ENCODE data around the gene THYN1.

GRCh38 chr11:134273317-134273712 is 20.2 kb upstream of the THYN1 start:
- TF ChIP-seq, protein P1, sequence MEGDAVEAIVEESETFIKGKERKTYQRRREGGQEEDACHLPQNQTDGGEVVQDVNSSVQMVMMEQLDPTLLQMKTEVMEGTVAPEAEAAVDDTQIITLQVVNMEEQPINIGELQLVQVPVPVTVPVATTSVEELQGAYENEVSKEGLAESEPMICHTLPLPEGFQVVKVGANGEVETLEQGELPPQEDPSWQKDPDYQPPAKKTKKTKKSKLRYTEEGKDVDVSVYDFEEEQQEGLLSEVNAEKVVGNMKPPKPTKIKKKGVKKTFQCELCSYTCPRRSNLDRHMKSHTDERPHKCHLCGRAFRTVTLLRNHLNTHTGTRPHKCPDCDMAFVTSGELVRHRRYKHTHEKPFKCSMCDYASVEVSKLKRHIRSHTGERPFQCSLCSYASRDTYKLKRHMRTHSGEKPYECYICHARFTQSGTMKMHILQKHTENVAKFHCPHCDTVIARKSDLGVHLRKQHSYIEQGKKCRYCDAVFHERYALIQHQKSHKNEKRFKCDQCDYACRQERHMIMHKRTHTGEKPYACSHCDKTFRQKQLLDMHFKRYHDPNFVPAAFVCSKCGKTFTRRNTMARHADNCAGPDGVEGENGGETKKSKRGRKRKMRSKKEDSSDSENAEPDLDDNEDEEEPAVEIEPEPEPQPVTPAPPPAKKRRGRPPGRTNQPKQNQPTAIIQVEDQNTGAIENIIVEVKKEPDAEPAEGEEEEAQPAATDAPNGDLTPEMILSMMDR (conservative IDR thresholded peaks at IDR 0.05; ENCODE audit: low read depth, low read length): no peak
- TF ChIP-seq EZH2 (IDR thresholded peaks at IDR 0.05; ENCODE audit: low read length, unreplicated experiment): no peak

Measured in PC-3 (cell line).